Ascending aorta (tissue), 2 donors: ENCODE results near the gene HSPB2. TPM values are rescaled to one million over a fixed set of nuclear protein-coding genes. Genes with fewer than 3 reads are reported as not detected.

Experiments
- DNase-seq, 2 donors: peaks; one replicate each; pipeline ENCODE4 v3.0.0-alpha.2; 2019; ENCODE audit warnings: low spot score in 2 of 2
- H3K27ac ChIP-seq, 2 donors: fragments of 200-600 bp; sonication (generic); one replicate each; pipeline ENCODE4 v1.5.1; 2016 to 2017; ENCODE audit warnings: mild to moderate bottlenecking in 1 of 2
- H3K27me3 ChIP-seq: fragments of 200-600 bp; sonication (generic); one replicate; pipeline ENCODE4 v1.5.1; 2017
- H3K36me3 ChIP-seq, 2 donors: fragments of 200-600 bp; sonication (generic); one replicate each; pipeline ENCODE4 v1.5.1; 2016
- H3K4me1 ChIP-seq, 2 donors: fragments of 200-600 bp; sonication (generic); one replicate each; pipeline ENCODE4 v1.5.1; 2016 to 2017; ENCODE audit warnings: mild to moderate bottlenecking in 1 of 2
- H3K4me3 ChIP-seq, 2 donors: fragments of 200-600 bp; sonication (generic); one replicate each; pipeline ENCODE4 v1.5.1; 2016 to 2017; ENCODE audit warnings: mild to moderate bottlenecking in 1 of 2
- H3K9me3 ChIP-seq, 2 donors: fragments of 200-600 bp; sonication (generic); one replicate each; pipeline ENCODE4 v1.5.1; 2016
- intact Hi-C: fragments of 100-400 bp; cut with DNase I; formaldehyde crosslinking; loops from one replicate; pipeline ENCODE4 v1.15.1; 2023
- total RNA-seq: library from RNA; depleted of rRNA; stranded (reverse); fragments of >200 nt; gene quantifications from one replicate; pipeline ENCODE4 v1.1.0, GENCODE V29; 2016
- TF ChIP-seq, protein P1 (sequence below), 3 experiments: fragments of 200-600 bp in 2 of 3; fragments of 450-650 bp in 1 of 3; sonication (generic) in 2 of 3; IDR thresholded peaks; one replicate each; pipeline ENCODE4 v1.5.1; 2016 to 2019; ENCODE audit warnings: antibody characterized with exemption in 3 of 3, mild to moderate bottlenecking in 1 of 3, moderate library complexity in 1 of 3

The HSPB2 gene
- total RNA-seq, 1 donor from 2014 or later: not detected

DNA sequence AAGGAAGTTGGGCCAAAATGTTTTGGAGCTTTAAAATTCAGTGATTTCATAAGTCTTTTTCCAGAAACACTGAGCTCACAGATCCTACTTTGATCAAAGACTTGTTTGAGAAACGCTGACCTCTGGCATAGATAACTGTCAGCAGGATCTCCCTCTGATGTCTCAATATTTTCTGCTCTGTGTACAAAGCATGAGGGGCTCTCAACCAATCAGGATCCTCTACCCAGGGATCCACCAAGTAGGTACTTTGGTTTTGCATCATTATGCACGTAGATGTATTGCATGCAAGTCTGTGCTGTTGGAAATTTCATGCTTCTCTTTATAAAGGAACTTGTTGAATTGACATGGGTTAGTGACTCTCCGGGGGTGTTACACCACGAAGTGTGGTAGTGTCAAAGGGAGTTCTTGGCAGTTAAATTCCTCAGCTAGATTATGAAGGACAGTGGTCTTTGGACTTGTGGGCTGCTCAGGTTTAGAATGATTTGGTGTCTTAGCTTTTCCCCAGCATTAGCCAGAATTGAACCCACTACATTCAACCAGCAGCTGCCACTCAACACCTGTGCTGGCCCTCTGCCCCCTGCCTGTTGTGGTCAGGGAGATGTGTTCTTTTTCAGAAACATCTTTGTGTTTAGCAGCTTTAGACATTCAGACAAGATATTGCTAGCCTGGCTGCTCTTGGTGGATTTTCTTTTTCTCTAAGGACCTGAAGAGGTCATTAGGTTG is 22.9 kb downstream of the HSPB2 start:
- peak in 1 of 2 donors; percentile 53 for DNase-seq

GRCh38 chr11:111936040-111936540 is 23.6 kb downstream of the HSPB2 start:
- DNase-seq: no peak
- H3K27me3 ChIP-seq: no peaks in the 10 kb centered on the region
- no peaks in the 10 kb centered on the region for H3K9me3 ChIP-seq
- intact Hi-C loops: no loop called here
- H3K36me3 ChIP-seq: no peaks in the 10 kb centered on the region
- H3K27ac ChIP-seq: peak overlapping the region; percentile 91 to 92
- H3K4me3 ChIP-seq: peak overlapping the region; percentile 85 to 86
- peaks cover 6 to 27% of the 10 kb centered on the region in 2 donors for H3K4me1 ChIP-seq
- TF ChIP-seq, protein P1, sequence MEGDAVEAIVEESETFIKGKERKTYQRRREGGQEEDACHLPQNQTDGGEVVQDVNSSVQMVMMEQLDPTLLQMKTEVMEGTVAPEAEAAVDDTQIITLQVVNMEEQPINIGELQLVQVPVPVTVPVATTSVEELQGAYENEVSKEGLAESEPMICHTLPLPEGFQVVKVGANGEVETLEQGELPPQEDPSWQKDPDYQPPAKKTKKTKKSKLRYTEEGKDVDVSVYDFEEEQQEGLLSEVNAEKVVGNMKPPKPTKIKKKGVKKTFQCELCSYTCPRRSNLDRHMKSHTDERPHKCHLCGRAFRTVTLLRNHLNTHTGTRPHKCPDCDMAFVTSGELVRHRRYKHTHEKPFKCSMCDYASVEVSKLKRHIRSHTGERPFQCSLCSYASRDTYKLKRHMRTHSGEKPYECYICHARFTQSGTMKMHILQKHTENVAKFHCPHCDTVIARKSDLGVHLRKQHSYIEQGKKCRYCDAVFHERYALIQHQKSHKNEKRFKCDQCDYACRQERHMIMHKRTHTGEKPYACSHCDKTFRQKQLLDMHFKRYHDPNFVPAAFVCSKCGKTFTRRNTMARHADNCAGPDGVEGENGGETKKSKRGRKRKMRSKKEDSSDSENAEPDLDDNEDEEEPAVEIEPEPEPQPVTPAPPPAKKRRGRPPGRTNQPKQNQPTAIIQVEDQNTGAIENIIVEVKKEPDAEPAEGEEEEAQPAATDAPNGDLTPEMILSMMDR (IDR thresholded peaks at IDR 0.05): no peak

More for the DNA sequence above, 22.9 kb downstream of the HSPB2 start:
- H3K27ac ChIP-seq: peak overlapping the region; percentile 91 to 92
- H3K27me3 ChIP-seq: no peaks in the 10 kb centered on the region
- intact Hi-C loops: no loop called here
- TF ChIP-seq, protein P1 (IDR thresholded peaks at IDR 0.05): no peak
- no peaks in the 10 kb centered on the region for H3K36me3 ChIP-seq
- peak overlapping the region; percentile 85 to 86 for H3K4me3 ChIP-seq
- H3K9me3 ChIP-seq: no peaks in the 10 kb centered on the region
- H3K4me1 ChIP-seq: peaks cover 6 to 27% of the 10 kb centered on the region in 2 donors

DNA sequence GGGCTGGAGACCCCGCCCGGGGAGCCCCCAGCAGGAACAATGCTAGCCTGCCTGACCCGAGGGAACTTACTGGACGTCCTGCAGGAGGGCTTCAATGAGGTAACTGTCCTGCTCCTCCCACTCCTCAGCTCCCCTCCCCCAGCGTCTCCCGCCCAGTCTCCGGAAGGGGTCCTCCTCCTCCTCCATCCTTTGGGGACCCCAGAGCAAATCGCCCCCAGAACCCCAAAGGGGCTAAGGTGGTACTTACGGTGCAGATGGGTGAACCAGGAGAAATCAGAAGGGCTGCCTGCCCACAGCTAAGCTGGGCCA is 24.9 kb downstream of the HSPB2 start:
- TF ChIP-seq, protein P1 (IDR thresholded peaks at IDR 0.05): no peak
- DNase-seq: peak in 1 of 2 donors; percentile 68
- Histone ChIP-seq H3K4me3 (peak overlapping the region; percentile 85 to 86), H3K4me1 (peaks cover 6 to 22% of the 10 kb centered on the region in 2 donors), H3K36me3 (no peaks in the 10 kb centered on the region), H3K27ac (peak overlapping the region; percentile 91 to 92), H3K27me3 (no peaks in the 10 kb centered on the region), H3K9me3 (no peaks in the 10 kb centered on the region)
- intact Hi-C loops: loop anchor here (1.0 kb wide), 1 partner anchor 8 kb away; no protein-coding TSS in a partner anchor

DNA sequence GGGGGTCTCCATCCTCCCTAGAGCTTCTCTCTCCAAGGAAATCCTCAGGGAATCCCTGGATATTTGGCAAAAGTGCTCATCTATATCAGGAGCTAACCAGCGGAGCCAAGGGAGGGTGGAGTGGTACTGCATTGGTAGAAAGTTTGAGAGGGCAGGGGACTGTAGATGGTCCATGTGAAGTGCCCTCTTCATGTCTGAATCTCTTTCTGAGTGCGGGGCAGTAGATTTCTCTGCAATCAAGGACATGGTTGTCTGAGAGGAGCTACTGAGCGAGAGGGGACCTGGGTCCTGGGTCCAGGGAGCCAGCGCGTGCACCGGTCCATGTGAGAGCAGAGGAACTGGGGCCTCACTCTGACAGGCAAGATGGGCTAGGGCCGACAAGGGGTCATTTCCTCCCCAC is 25.3 kb downstream of the HSPB2 start:
- intact Hi-C loops: loop anchor here (1.0 kb wide), 1 partner anchor 7 kb away; no protein-coding TSS in a partner anchor

GRCh38 chr11:111938687-111939160 is 26.2 kb downstream of the HSPB2 start:
- Histone ChIP-seq H3K36me3 (no peaks in the 10 kb centered on the region), H3K27me3 (no peaks in the 10 kb centered on the region), H3K27ac (peak overlapping the region; percentile 91 to 92), H3K4me3 (peak overlapping the region; percentile 85 to 86), H3K4me1 (peaks cover 6 to 25% of the 10 kb centered on the region in 2 donors), H3K9me3 (no peaks in the 10 kb centered on the region)
- TF ChIP-seq, protein P1 (IDR thresholded peaks at IDR 0.05): no peak
- DNase-seq: no peak
- intact Hi-C loops: no loop called here

More for the DNA sequence above, 25.3 kb downstream of the HSPB2 start:
- H3K27ac ChIP-seq: peak overlapping the region; percentile 91 to 92
- H3K27me3 ChIP-seq: no peaks in the 10 kb centered on the region
- H3K36me3 ChIP-seq: no peaks in the 10 kb centered on the region
- peak in 1 of 2 donors; percentile 62 for DNase-seq
- peak overlapping the region; percentile 85 to 86 for H3K4me3 ChIP-seq
- TF ChIP-seq, protein P1 (IDR thresholded peaks at IDR 0.05): no peak
- H3K9me3 ChIP-seq: no peaks in the 10 kb centered on the region
- H3K4me1 ChIP-seq: peaks cover 6 to 22% of the 10 kb centered on the region in 2 donors
